MM.1S (cell line): ENCODE results near the gene HOXA6.

ENCODE experiments used
- DNase-seq: peaks from one replicate; pipeline ENCODE4 v3.0.0-alpha.2; 2015
- H2AFZ ChIP-seq: fragments of 300-600 bp; sonication (generic); 2 replicates; pipeline ENCODE4 v1.6.0; 2016; ENCODE audit warnings: antibody characterized with exemption, low read length
- H3F3A ChIP-seq: fragments of 300-600 bp; sonication (generic); 2 replicates; pipeline ENCODE4 v1.6.1; 2016; ENCODE audit warnings: mild to moderate bottlenecking, antibody characterized with exemption, low read length, moderate library complexity, mixed read lengths; ENCODE audit not compliant: insufficient read depth
- H3K27ac ChIP-seq: fragments of 300-600 bp; sonication (generic); 2 replicates; pipeline ENCODE4 v1.5.1; 2016; ENCODE audit warnings: mild to moderate bottlenecking, low read length
- H3K27me3 ChIP-seq: fragments of 300-600 bp; sonication (generic); replicated peaks from 2 replicates; pipeline ENCODE4 v1.6.0; 2016; ENCODE audit warnings: low read length; ENCODE audit not compliant: insufficient read depth
- H3K36me3 ChIP-seq: fragments of 300-600 bp; sonication (generic); replicated peaks from 2 replicates; pipeline ENCODE4 v1.6.1; 2016; ENCODE audit warnings: mild to moderate bottlenecking, low read length, mixed read lengths; ENCODE audit not compliant: insufficient read depth
- H3K4me1 ChIP-seq: fragments of 300-600 bp; sonication (generic); 2 replicates; pipeline ENCODE4 v1.6.1; 2016; ENCODE audit warnings: low read length, mixed read lengths
- H3K4me2 ChIP-seq: fragments of 300-600 bp; sonication (generic); 2 replicates; pipeline ENCODE4 v1.6.0; 2016; ENCODE audit warnings: low read depth, low read length
- H3K4me3 ChIP-seq: fragments of 300-600 bp; sonication (generic); 2 replicates; pipeline ENCODE4 v1.5.1; 2016; ENCODE audit warnings: low read length, mixed read lengths
- H3K79me2 ChIP-seq: fragments of 300-600 bp; sonication (generic); 2 replicates; pipeline ENCODE4 v1.6.1; 2016; ENCODE audit warnings: mixed run types, low read length, mixed read lengths
- H3K9ac ChIP-seq: fragments of 300-600 bp; sonication (generic); 2 replicates; pipeline ENCODE4 v1.6.1; 2016; ENCODE audit warnings: low read length, mixed read lengths
- H3K9me2 ChIP-seq: fragments of 300-600 bp; sonication (generic); replicated peaks from 2 replicates; pipeline ENCODE4 v1.6.1; 2016; ENCODE audit warnings: mild to moderate bottlenecking, low read length, mixed read lengths; ENCODE audit not compliant: insufficient read depth
- H3K9me3 ChIP-seq: fragments of 300-600 bp; sonication (generic); replicated peaks from 2 replicates; pipeline ENCODE4 v1.6.1; 2016; ENCODE audit warnings: mild to moderate bottlenecking, low read length, mixed read lengths; ENCODE audit not compliant: insufficient read depth
- H4K20me1 ChIP-seq: fragments of 300-600 bp; sonication (generic); 2 replicates; pipeline ENCODE4 v1.6.1; 2016; ENCODE audit warnings: mild to moderate bottlenecking, low read length, moderate library complexity, mixed read lengths; ENCODE audit not compliant: insufficient read depth
- EZH2 ChIP-seq: fragments of 300-600 bp; sonication (generic); optimal IDR thresholded peaks from 2 replicates; pipeline ENCODE3; 2017; ENCODE audit warnings: low read depth, mild to moderate bottlenecking, antibody characterized with exemption, low read length, mixed read lengths
- EZH2phosphoT487 ChIP-seq: fragments of 300-600 bp; sonication (generic); IDR thresholded peaks from 2 replicates; pipeline ENCODE4 v1.6.1; 2018; ENCODE audit warnings: antibody characterized with exemption, low read length
- TF ChIP-seq, protein P1 (sequence below): fragments of 300-600 bp; sonication (generic); IDR thresholded peaks from 2 replicates; pipeline ENCODE4 v1.5.1; 2016; ENCODE audit warnings: antibody characterized with exemption, low read length, mixed read lengths

HOXA6 gene

DNA sequence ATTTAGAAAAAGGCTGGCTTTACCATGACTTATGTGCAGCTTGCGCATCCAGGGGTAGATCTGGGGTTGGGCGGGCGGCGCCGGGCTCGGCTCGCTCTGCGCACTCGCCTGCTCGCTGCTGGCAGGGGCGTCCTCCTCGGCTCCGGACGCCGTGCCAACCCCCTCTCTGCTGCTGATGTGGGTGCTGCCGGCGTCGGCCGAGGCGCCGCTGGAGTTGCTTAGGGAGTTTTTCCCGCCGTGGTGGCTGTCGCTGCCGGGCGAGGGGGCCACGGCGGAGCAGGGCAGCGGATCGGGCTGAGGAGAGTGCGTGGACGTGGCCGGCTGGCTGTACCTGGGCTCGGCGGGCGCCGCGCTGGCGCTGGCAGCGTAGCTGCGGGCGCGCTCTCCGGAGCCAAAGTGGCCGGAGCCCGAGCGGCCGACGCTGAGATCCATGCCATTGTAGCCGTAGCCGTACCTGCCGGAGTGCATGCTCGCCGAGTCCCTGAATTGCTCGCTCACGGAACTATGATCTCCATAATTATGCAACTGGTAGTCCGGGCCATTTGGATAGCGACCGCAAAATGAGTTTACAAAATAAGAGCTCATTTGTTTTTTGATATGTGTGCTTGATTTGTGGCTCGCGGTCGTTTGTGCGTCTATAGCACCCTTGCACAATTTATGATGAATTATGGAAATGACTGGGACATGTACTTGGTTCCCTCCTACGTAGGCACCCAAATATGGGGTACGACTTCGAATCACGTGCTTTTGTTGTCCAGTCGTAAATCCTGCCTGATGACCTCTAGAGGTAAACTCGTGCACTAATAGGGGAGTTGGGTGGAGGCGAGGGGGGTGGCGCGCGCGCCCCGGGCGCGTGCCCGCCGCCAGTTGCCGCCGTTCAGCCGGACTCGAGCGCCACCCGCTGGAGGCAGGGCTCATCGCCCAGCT lies 4.3 kb downstream of the HOXA6 start, which contains the start of gene HOXA5:
Gene HOXA5 (minus strand): TSS at position 659 of the 927 bp plus-strand sequence. CDS start 74 bp downstream, at position 585.
- TF ChIP-seq EZH2phosphoT487 = no peak
- TF ChIP-seq EZH2 = no peak
- TF ChIP-seq, protein P1, sequence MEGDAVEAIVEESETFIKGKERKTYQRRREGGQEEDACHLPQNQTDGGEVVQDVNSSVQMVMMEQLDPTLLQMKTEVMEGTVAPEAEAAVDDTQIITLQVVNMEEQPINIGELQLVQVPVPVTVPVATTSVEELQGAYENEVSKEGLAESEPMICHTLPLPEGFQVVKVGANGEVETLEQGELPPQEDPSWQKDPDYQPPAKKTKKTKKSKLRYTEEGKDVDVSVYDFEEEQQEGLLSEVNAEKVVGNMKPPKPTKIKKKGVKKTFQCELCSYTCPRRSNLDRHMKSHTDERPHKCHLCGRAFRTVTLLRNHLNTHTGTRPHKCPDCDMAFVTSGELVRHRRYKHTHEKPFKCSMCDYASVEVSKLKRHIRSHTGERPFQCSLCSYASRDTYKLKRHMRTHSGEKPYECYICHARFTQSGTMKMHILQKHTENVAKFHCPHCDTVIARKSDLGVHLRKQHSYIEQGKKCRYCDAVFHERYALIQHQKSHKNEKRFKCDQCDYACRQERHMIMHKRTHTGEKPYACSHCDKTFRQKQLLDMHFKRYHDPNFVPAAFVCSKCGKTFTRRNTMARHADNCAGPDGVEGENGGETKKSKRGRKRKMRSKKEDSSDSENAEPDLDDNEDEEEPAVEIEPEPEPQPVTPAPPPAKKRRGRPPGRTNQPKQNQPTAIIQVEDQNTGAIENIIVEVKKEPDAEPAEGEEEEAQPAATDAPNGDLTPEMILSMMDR = no peak
- H3K27me3 ChIP-seq = peaks cover 20% of the 10 kb centered on the region
- H3K9ac ChIP-seq = no peak within 1 kb of the TSS
- H3K4me3 ChIP-seq = no peak within 1 kb of the TSS
- H3K79me2 ChIP-seq = no peaks in the 10 kb centered on the region
- H2AFZ ChIP-seq = no peak within 1 kb of the TSS
- no peaks in the 10 kb centered on the region for H3K4me1 ChIP-seq
- no peak within 1 kb of the TSS for H3K4me2 ChIP-seq
- no peaks in the 10 kb centered on the region for H3K9me2 ChIP-seq
- H3K9me3 ChIP-seq = no peaks in the 10 kb centered on the region
- H3K27ac ChIP-seq = no peak within 1 kb of the TSS
- H4K20me1 ChIP-seq = no peaks in the 10 kb centered on the region
- H3F3A ChIP-seq = no peaks in the 10 kb centered on the region
- no peak for DNase-seq
- no peaks in the 10 kb centered on the region for H3K36me3 ChIP-seq

DNA sequence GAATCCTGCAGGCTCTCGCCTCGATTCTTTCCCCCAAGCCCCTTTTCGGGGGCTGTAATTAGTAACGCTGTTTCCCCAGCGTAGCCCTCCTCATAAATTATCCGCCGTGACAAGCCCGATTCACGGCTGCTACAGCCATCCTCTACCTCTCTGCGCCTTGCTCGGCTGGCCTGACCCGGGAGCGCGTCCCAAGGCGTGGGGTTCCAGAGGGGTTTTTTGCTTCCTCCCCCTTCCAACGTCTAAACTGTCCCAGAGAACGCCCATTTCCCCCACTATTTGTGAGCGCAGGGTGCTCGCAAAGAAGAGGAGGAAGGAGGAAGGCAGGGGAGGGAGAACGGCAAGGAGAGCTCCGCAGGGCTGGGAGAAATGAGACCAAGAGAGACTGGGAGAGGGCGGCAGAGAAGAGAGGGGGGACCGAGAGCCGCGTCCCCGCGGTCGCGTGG lies 5.0 kb downstream of the HOXA6 start:
- no peaks in the 10 kb centered on the region for H3F3A ChIP-seq
- no peak overlapping the region for H2AFZ ChIP-seq
- no peak overlapping the region for H3K9ac ChIP-seq
- DNase-seq = no peak
- H3K27ac ChIP-seq = no peak overlapping the region
- no peak overlapping the region for H3K4me3 ChIP-seq
- H3K79me2 ChIP-seq = no peaks in the 10 kb centered on the region
- H3K9me2 ChIP-seq = no peaks in the 10 kb centered on the region
- TF ChIP-seq EZH2phosphoT487 = no peak
- TF ChIP-seq, protein P1 = no peak
- no peak for TF ChIP-seq EZH2
- peaks cover 15% of the 10 kb centered on the region; the same call in 1 of the 2 replicates for H3K27me3 ChIP-seq
- no peak overlapping the region for H3K4me2 ChIP-seq
- no peaks in the 10 kb centered on the region for H4K20me1 ChIP-seq
- H3K4me1 ChIP-seq = no peaks in the 10 kb centered on the region
- no peaks in the 10 kb centered on the region for H3K36me3 ChIP-seq
- H3K9me3 ChIP-seq = no peaks in the 10 kb centered on the region

GRCh38 chr7:27141923-27142579 lies 5.5 kb downstream of the HOXA6 start:
- H3K4me1 ChIP-seq = no peaks in the 10 kb centered on the region
- H3K36me3 ChIP-seq = no peaks in the 10 kb centered on the region
- no peaks in the 10 kb centered on the region for H3K79me2 ChIP-seq
- H2AFZ ChIP-seq = no peak overlapping the region
- H3K27ac ChIP-seq = no peak overlapping the region
- TF ChIP-seq EZH2phosphoT487 (no peak), EZH2 (no peak)
- TF ChIP-seq, protein P1 = no peak
- no peak overlapping the region for H3K9ac ChIP-seq
- H3F3A ChIP-seq = no peaks in the 10 kb centered on the region
- no peak for DNase-seq
- peaks cover 9% of the 10 kb centered on the region; the same call in 1 of the 2 replicates for H3K27me3 ChIP-seq
- H3K4me3 ChIP-seq = no peak overlapping the region
- no peaks in the 10 kb centered on the region for H3K9me3 ChIP-seq
- H4K20me1 ChIP-seq = no peaks in the 10 kb centered on the region
- no peak overlapping the region for H3K4me2 ChIP-seq
- H3K9me2 ChIP-seq = no peaks in the 10 kb centered on the region
